ENCODE results near the gene USP14. TPM values are rescaled to one million over a fixed set of nuclear protein-coding genes. Genes with fewer than 3 reads are reported as not detected.
"Not testable (repeated sequence)": the region's sequence is repeated elsewhere in the genome, so short reads cannot be mapped to it uniquely, and the experiment has no call there.

USP14 gene
- 47.8 TPM for total RNA-seq
- long read RNA-seq, full-length matches to known transcripts = 112 of 122 reads
- long read RNA-seq, partial matches to known transcripts = 3 of 122 reads
- long read RNA-seq, other reads (novel, unspliced or antisense) = 7 of 122 reads

DNA sequence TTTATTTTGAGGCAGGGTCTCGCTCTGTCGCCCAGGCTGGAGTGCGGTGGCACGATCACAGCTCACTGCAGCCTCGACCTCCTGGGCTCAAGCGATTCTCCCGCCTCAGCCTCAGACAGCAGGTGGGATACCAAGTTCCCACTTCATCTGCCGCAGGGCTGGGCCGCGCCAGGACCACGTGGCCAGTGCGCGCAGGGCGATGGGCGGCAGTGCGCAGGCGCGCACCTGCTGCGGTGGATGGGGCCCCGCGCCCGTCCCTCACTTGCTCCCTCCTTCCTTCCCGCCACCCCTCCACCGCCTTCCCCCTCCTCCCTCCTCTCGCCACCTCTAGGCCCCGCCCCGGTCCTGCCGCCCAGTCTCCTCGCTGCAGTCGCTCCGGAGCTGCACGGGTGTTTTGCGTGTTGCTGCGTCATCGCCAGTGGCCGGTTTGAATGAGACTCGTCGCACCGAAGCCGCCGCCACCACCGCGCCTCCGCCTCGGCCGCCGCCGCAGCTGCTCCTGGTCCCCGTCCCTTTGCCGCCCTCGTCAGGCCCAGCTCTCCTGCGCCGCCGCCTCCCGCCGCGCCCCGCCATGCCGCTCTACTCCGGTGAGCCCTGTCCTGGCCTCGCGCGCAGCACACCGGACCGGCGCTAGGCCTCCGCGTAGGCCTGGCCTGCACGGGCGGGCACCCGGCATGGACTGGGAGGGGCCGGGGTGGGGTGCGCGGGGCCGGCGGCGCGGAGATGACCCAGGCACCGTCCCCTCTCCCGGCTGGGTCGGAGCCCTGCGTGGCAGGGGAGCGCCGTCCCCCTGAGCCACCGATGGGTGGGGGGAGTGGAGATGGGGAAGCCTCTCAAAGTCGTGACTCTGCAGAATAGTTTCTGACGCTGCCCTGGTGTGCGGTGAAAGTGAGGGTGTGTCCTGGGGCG is at the start of gene USP14:
Gene USP14 (plus strand): TSS at position 430 of the 909 bp plus-strand sequence. CDS start 142 bp downstream, at position 572.
- peak within 1 kb of the TSS; percentile 88 for H3K27ac ChIP-seq
- H3K4me3 ChIP-seq = peak within 1 kb of the TSS; percentile 89
- intact Hi-C loops (cut with DNase I) = no loop called here
- no peaks in the 10 kb centered on the region for H3K27me3 ChIP-seq
- TF ChIP-seq, protein P1, sequence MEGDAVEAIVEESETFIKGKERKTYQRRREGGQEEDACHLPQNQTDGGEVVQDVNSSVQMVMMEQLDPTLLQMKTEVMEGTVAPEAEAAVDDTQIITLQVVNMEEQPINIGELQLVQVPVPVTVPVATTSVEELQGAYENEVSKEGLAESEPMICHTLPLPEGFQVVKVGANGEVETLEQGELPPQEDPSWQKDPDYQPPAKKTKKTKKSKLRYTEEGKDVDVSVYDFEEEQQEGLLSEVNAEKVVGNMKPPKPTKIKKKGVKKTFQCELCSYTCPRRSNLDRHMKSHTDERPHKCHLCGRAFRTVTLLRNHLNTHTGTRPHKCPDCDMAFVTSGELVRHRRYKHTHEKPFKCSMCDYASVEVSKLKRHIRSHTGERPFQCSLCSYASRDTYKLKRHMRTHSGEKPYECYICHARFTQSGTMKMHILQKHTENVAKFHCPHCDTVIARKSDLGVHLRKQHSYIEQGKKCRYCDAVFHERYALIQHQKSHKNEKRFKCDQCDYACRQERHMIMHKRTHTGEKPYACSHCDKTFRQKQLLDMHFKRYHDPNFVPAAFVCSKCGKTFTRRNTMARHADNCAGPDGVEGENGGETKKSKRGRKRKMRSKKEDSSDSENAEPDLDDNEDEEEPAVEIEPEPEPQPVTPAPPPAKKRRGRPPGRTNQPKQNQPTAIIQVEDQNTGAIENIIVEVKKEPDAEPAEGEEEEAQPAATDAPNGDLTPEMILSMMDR (IDR thresholded peaks at IDR 0.05) = no peak
- no peaks in the 10 kb centered on the region for H3K36me3 ChIP-seq
- no peaks in the 10 kb centered on the region for H3K9me3 ChIP-seq
- peak; percentile 99 for ATAC-seq
- peak; percentile 99 for DNase-seq
- peaks cover 18% of the 10 kb centered on the region for H3K4me1 ChIP-seq

DNA sequence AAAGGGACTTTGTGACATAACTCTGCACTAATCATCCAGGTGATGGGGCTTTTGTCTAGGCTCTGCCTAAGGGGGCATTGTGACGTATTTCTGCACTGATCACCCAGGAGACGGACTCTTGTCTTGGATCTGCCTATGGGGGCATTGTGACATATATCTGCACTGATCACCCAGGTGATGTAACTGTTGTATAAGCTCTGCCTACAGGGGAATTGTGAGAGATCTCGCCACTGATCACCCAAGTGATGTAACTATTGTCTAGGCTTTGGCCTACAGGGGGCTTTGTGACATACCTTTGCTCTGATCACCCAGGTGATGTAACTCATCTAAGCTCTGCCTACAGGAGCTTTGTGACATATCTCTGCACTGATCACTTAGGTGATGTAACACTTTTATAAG is 49.7 kb upstream of the USP14 start:
- peak; percentile 25 for ATAC-seq
- H3K27me3 ChIP-seq; H3K4me1 ChIP-seq; H3K9me3 ChIP-seq; H3K36me3 ChIP-seq; intact Hi-C loops (cut with DNase I); DNase-seq; H3K27ac ChIP-seq; H3K4me3 ChIP-seq: not testable (repeated sequence)

DNA sequence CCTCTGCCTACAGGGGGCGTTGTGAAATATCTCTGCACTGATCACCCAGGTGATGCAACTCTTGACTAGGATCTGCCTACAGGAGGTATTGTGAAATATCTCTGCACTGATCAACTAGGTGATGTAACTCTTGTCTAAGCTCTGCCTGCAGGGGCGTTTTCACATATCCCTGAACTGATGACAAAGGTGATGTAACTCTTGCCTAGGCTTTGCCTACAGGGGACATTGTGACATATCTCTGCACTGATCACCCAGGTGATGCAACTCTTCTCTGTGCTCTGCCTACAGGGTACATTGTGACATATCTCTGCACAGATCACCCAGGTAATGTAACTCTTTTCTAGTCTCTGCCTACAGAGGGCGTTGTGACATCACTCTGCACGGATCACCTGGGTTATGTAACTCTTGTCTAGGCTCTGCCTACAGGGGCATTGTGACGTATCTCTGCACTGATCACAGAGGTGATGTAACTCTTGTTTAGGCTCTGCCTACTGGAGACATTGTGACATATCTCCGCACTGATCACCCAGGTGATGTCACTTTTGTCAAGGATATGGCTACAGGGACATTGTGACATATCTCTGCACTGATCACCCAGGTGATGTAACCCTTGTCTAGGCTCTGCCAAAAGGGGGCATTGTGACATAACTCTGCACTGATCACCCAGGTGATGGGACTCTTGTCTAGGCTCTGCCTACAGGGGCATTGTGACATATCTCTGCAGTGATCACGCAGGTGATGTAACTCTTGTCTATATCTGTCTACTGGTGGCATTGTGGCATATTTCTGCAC is 49.0 kb upstream of the USP14 start:
- peak; percentile 71 for DNase-seq
- intact Hi-C loops (cut with DNase I) = not testable (repeated sequence)

DNA sequence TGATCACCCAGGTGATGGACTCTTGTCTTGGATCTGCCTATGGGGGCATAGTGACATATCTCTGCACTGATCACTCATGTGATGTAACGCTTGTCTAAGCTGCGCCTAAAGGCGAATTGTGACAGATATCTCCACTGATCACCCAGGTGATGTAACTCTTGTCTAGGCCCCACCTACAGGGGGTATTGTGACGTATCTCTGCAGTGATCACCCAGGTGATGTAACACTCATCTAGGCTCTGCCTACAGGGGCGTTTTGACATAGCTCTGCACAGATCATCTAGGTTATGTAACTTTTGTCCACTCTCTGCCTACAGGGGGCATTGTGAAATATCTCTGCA is 48.5 kb upstream of the USP14 start:
- ATAC-seq; H3K27ac ChIP-seq; intact Hi-C loops (cut with DNase I): not testable (repeated sequence)

More for the DNA sequence above, 49.0 kb upstream of the USP14 start:
- not testable (repeated sequence) for H3K9me3 ChIP-seq, H3K4me3 ChIP-seq, H3K4me1 ChIP-seq, H3K36me3 ChIP-seq, H3K27me3 ChIP-seq, H3K27ac ChIP-seq
- peak; percentile 44 for ATAC-seq

DNA sequence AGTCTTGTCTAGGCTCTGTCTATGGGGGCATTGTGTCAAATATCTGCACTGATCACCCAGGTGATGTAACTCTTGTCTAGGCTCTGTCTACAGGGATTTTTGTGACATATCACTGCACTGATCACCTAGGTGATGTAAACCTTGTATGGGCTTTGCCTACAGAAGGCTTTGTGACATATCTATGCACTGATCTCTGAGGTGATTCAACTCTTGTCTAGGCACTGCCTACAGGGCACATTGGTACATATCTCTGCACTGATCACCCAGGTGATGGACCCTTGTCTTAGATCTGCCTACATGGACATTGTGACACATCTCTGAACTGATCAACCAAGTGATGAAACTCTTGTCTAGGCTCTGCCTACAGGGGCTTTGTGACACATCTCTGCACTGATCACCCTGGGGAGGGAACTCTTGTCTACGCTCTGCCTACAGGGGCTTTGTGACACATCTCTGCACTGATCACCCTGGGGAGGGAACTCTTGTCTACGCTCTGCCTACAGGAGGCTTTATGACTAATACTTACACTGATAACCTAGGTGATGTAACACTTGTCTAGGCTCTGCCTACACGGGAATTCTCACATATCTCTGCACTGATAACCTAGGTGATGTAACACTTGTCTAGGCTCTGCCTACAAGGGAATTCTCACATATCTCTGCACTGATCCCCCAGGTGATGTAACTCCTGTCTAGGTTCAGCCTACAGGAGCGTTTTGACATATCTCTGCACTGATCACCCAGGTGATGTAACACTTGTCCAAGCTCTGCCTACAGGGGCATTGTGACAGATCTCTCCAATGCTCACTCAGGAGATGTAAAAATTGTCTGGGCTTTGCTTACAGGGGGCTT is 47.8 kb upstream of the USP14 start:
- intact Hi-C loops (cut with DNase I); H3K4me1 ChIP-seq; H3K27me3 ChIP-seq; DNase-seq; H3K36me3 ChIP-seq; H3K4me3 ChIP-seq; H3K27ac ChIP-seq; H3K9me3 ChIP-seq: not testable (repeated sequence)
- peak; percentile 2 for ATAC-seq

More for the DNA sequence above, 48.5 kb upstream of the USP14 start:
- not testable (repeated sequence) for H3K4me3 ChIP-seq, H3K27me3 ChIP-seq, H3K36me3 ChIP-seq, H3K4me1 ChIP-seq, DNase-seq, H3K9me3 ChIP-seq

DNA sequence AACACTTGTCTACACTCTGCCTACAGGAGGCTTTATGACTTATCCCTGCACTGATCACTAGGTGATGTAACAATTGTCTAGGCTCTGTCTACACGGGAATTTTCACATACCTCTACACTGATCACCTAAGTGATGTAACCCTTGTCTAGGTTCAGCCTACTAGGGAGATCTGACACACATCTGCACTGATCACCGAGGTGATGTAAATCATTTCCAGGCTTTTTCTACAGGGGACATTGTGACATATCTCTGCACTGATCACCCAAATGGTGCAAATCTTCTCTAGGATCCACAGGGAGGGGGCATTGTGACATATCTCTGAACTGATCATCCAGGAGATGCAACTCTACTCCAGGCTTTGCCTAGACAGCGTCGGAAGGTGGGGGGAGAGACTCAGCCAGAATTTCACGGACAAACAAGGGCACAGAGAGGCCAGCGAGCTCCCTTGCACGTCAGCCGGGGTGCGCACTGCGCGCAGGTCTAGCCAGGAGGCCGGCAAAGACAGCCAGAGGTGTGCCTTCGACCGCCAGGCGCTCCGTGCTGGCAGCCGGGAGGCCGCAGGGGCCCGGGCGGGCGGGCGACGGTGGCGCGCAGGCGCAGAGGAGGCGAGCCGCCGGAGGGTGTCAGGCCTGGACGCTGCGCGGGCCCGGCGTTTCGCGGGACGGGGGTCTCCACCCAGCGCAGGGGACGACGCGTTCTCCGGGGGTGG is 46.9 kb upstream of the USP14 start:
- Histone ChIP-seq H3K4me3 (peak overlapping the region; percentile 31), H3K27me3 (no peaks in the 10 kb centered on the region), H3K9me3 (no peaks in the 10 kb centered on the region), H3K4me1 (no peaks in the 10 kb centered on the region), H3K36me3 (no peaks in the 10 kb centered on the region), H3K27ac (peak overlapping the region; percentile 24)
- intact Hi-C loops (cut with DNase I) = no loop called here
- ATAC-seq = peak; percentile 34
- peak; percentile 88 for DNase-seq
- TF ChIP-seq, protein P1 (IDR thresholded peaks at IDR 0.05) = no peak

DNA sequence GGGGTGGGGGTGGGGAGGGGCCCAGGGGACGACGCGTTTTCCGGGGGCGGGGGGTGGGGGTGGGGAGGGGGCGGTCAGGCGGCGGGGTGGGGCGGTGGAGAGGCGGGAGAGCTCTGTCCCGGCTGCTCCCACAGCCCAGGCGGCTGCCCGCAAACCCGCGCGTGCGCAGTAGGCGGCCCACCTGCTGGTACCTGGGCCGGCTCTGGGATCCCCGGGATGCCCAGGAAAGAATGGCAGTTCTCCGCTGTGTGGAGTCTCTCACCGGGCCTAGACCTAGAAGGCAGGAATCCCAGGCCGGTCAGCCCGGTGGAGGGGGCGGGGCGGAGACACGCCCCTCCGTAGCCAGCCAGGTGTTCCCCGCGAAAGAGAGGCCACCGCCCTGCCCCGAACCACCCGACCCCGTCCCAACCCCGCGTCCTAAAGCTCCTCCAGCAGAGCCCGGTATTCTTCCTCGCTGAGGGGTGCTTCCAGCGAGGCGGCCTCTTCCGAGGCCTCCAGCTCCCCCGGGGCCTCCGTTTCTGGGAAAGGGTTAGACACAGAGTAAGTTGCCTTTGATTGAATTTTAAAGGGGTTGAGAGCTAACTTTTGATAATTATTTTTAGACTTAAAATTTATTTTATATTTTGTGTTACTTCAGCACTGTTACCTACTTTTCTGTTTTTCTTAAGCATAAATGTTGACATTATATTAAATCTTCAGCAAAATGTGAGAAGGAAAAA is 46.2 kb upstream of the USP14 start:
- intact Hi-C loops (cut with DNase I); H3K27ac ChIP-seq; H3K9me3 ChIP-seq; H3K36me3 ChIP-seq; ATAC-seq; H3K27me3 ChIP-seq; H3K4me1 ChIP-seq: not testable (repeated sequence)
- peak overlapping the region; percentile 31 for H3K4me3 ChIP-seq
- peak; percentile 79 for DNase-seq

DNA sequence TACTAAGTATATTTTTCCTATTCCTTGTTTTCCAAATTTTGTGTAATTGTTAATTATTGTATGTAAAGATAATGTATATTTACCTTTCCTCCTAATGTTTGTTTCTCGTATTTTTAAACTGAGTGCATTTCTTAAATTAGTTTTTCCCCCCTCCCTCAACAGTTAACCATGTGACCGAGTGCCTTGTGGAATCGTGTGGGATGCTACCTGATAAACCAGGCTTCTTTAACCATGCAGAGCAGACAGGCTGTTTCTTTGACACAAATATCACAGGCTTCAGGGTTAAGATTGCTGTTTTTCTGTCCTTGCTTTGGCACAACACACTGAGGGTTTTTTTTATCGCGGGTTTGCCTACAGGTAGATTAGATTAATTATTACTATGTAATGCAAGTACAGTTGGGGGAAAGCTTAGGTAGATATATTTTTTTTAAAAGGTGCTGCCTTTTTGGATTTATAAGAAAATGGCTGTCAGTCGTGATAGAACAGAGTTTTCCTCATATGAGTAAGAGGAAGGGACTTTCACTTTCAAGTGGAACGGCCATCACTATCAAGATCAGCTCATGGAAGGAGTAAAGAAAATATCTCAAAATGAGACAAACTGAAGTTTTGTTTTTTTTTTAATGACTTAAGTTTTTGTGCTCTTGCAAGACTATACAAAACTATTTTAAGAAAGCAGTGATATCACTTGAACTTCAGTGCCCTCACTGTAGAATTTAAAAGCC is 37.7 kb upstream of the USP14 start:
- H3K4me3 ChIP-seq; H3K36me3 ChIP-seq; H3K9me3 ChIP-seq; H3K4me1 ChIP-seq; H3K27ac ChIP-seq; DNase-seq; intact Hi-C loops (cut with DNase I); H3K27me3 ChIP-seq; ATAC-seq: not testable (repeated sequence)
